ENCODE results near the gene SMIM12. TPM values are rescaled to one million over a fixed set of nuclear protein-coding genes. Genes with fewer than 3 reads are reported as not detected.
A peak's percentile ranks its signal among the peaks of the same experiment; 100 is the strongest.

The SMIM12 gene
- total and polyA plus RNA-seq, 4 donors, result 11.9 to 60.8 (median 45.5) TPM

DNA sequence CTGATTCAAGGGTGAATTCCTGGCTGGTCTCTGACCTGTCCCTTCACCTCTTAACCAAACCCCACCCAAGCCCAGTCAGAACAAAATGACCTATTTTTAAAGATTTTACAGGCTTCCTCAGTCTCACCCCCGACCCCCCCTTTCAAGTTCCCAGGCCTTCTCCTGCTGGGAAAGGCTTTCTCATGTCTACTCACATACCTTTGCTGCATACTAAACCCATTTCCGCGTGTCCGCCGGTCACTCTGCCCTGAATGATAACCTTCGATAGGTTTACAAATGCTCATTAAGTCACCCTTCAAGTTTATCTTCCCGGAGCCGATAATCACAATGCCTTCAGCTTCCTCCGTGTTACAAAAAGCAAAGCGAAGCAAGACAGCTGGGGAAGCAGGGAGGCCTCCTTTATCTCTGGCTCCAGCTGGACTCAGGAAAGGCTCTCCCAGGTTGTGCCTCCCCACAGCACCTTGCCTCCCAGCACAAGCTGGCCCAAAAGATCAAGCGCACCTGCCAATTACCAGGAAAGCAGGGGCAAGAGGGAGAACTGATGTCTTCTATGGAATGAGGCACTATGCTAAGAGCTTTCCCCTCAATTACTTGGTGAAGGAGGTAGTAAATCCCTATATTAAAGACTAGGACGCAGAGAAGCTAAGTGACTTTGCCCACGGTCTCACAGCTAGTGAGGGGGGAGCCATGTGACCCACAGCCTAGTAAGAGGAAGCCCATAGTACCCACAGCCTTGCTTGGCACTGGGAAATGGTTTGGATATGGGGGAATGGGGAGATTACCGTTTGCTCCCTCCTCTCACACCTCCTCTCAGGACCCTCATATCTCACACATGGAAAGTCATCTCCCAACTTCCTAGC, 15.9 kb downstream of the SMIM12 start:
- no peak overlapping the region for H3K9ac ChIP-seq (ENCODE audit: low read depth in 1 of 2, low read length in 2 of 2)
- 68% methylated on average over 14 of the region's 14 CpGs for WGBS
- H3K27me3 ChIP-seq (ENCODE audit: control insufficient read depth in 4 of 4, insufficient read depth in 4 of 4, low read length in 3 of 4), result no peaks in the 10 kb centered on the region
- no peak for DNase-seq (ENCODE audit: low spot score)
- H3K36me3 ChIP-seq (ENCODE audit: control insufficient read depth in 4 of 4, insufficient read depth in 3 of 4, low read depth in 1 of 4, low read length in 3 of 4), result peaks cover 0 to 5% (median 1%) of the 10 kb centered on the region in 4 donors
- no peaks in the 10 kb centered on the region for H3K9me3 ChIP-seq (ENCODE audit: control insufficient read depth in 4 of 4, low read length in 3 of 4)
- peaks cover 0 to 7% (median 2%) of the 10 kb centered on the region in 4 donors for H3K4me1 ChIP-seq (ENCODE audit: control insufficient read depth in 4 of 4, insufficient read depth in 4 of 4, low read length in 3 of 4)
- peak overlapping the region; percentile 49 to 60 for H3K27ac ChIP-seq (ENCODE audit: low read depth in 1 of 2, low read length in 2 of 2)
- TF ChIP-seq, protein P1, sequence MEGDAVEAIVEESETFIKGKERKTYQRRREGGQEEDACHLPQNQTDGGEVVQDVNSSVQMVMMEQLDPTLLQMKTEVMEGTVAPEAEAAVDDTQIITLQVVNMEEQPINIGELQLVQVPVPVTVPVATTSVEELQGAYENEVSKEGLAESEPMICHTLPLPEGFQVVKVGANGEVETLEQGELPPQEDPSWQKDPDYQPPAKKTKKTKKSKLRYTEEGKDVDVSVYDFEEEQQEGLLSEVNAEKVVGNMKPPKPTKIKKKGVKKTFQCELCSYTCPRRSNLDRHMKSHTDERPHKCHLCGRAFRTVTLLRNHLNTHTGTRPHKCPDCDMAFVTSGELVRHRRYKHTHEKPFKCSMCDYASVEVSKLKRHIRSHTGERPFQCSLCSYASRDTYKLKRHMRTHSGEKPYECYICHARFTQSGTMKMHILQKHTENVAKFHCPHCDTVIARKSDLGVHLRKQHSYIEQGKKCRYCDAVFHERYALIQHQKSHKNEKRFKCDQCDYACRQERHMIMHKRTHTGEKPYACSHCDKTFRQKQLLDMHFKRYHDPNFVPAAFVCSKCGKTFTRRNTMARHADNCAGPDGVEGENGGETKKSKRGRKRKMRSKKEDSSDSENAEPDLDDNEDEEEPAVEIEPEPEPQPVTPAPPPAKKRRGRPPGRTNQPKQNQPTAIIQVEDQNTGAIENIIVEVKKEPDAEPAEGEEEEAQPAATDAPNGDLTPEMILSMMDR (IDR thresholded peaks at IDR 0.05; ENCODE audit: low read depth, low read length, missing input control), result no peak
- TF ChIP-seq SP1 (IDR thresholded peaks at IDR 0.05) (no peak), YY1 (IDR thresholded peaks at IDR 0.05) (no peak), NR2F2 (IDR thresholded peaks at IDR 0.05) (no peak), FOXA1 (IDR thresholded peaks at IDR 0.05) (no peak), RAD21 (IDR thresholded peaks at IDR 0.05) (no peak), EGR1 (IDR thresholded peaks at IDR 0.05; ENCODE audit: low read depth in 2 of 2) (no peak), TAF1 (conservative IDR thresholded peaks at IDR 0.05) (no peak), RXRA (IDR thresholded peaks at IDR 0.05) (no peak)
- TF ChIP-seq, protein P2, sequence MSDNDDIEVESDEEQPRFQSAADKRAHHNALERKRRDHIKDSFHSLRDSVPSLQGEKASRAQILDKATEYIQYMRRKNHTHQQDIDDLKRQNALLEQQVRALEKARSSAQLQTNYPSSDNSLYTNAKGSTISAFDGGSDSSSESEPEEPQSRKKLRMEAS (IDR thresholded peaks at IDR 0.05), result no peak
- TF ChIP-seq, protein P3, sequence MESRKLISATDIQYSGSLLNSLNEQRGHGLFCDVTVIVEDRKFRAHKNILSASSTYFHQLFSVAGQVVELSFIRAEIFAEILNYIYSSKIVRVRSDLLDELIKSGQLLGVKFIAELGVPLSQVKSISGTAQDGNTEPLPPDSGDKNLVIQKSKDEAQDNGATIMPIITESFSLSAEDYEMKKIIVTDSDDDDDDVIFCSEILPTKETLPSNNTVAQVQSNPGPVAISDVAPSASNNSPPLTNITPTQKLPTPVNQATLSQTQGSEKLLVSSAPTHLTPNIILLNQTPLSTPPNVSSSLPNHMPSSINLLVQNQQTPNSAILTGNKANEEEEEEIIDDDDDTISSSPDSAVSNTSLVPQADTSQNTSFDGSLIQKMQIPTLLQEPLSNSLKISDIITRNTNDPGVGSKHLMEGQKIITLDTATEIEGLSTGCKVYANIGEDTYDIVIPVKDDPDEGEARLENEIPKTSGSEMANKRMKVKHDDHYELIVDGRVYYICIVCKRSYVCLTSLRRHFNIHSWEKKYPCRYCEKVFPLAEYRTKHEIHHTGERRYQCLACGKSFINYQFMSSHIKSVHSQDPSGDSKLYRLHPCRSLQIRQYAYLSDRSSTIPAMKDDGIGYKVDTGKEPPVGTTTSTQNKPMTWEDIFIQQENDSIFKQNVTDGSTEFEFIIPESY (IDR thresholded peaks at IDR 0.05), result no peak
- no peak overlapping the region for H3K4me3 ChIP-seq (ENCODE audit: low read depth in 1 of 3, low read length in 3 of 3)

DNA sequence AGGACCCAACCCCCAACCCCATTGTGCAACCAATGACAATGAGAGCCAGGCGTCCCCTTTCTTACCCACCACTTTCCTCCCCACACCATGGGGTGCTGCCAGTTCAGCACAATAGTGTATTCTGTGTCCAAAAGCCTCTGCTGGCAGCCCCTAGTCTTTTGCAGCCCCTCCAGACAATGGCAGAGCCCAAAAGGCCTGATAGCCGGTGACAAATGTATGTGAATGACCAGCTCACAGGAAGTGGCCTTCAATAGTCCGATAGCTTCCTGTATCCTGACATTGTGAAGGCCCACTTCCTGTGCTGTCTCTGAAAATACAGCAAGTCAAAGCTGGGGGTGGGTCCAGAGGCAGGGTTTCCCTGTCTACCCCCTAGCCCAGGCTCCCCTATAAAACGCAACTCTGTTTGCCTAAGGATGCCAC, 16.6 kb downstream of the SMIM12 start:
- H3K9ac ChIP-seq (ENCODE audit: low read depth in 1 of 2, low read length in 2 of 2), result no peak overlapping the region
- H3K36me3 ChIP-seq (ENCODE audit: control insufficient read depth in 4 of 4, insufficient read depth in 3 of 4, low read depth in 1 of 4, low read length in 3 of 4), result peaks cover 0 to 4% (median 1%) of the 10 kb centered on the region in 4 donors
- no peaks in the 10 kb centered on the region for H3K27me3 ChIP-seq (ENCODE audit: control insufficient read depth in 4 of 4, insufficient read depth in 4 of 4, low read length in 3 of 4)
- peaks cover 0 to 7% (median 0%) of the 10 kb centered on the region in 4 donors for H3K4me1 ChIP-seq (ENCODE audit: control insufficient read depth in 4 of 4, insufficient read depth in 4 of 4, low read length in 3 of 4)
- 78% methylated on average over 4 of the region's 4 CpGs for WGBS
- no peak overlapping the region for H3K4me3 ChIP-seq (ENCODE audit: low read depth in 1 of 3, low read length in 3 of 3)
- H3K27ac ChIP-seq (ENCODE audit: low read depth in 1 of 2, low read length in 2 of 2), result peak overlapping the region; percentile 23 to 60
- no peak for DNase-seq (ENCODE audit: low spot score)
- H3K9me3 ChIP-seq (ENCODE audit: control insufficient read depth in 4 of 4, low read length in 3 of 4), result no peaks in the 10 kb centered on the region
- TF ChIP-seq SP1 (IDR thresholded peaks at IDR 0.05) (peak; percentile 18), GABPA (IDR thresholded peaks at IDR 0.05 in 1 of 2, conservative IDR thresholded peaks at IDR 0.05 in 1 of 2) (peak in 1 of 2 donors; percentile 28), NR2F2 (IDR thresholded peaks at IDR 0.05) (peak; percentile 86)
- TF ChIP-seq, protein P4, sequence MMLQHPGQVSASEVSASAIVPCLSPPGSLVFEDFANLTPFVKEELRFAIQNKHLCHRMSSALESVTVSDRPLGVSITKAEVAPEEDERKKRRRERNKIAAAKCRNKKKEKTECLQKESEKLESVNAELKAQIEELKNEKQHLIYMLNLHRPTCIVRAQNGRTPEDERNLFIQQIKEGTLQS (IDR thresholded peaks at IDR 0.05), result no peak
